Fibroblast of pulmonary artery (primary cell): Measurements from ENCODE around the gene ASF1B.

Experiments
- DNase-seq: peaks from one replicate; pipeline ENCODE4 v3.0.0-alpha.2; 2010; ENCODE audit warnings: low read depth
- H3K4me3 ChIP-seq: replicated peaks from 2 replicates; pipeline ENCODE4 v1.5.1; 2011; ENCODE audit warnings: low read depth, mild to moderate bottlenecking, control low read depth, low read length, moderate library complexity
- TF ChIP-seq, protein P1 (sequence below): IDR thresholded peaks from 2 replicates; pipeline ENCODE4 v1.5.1; 2011; ENCODE audit warnings: mild to moderate bottlenecking, control low read depth, low read length, inconsistent platforms; ENCODE audit errors: missing control alignments

The ASF1B gene

DNA sequence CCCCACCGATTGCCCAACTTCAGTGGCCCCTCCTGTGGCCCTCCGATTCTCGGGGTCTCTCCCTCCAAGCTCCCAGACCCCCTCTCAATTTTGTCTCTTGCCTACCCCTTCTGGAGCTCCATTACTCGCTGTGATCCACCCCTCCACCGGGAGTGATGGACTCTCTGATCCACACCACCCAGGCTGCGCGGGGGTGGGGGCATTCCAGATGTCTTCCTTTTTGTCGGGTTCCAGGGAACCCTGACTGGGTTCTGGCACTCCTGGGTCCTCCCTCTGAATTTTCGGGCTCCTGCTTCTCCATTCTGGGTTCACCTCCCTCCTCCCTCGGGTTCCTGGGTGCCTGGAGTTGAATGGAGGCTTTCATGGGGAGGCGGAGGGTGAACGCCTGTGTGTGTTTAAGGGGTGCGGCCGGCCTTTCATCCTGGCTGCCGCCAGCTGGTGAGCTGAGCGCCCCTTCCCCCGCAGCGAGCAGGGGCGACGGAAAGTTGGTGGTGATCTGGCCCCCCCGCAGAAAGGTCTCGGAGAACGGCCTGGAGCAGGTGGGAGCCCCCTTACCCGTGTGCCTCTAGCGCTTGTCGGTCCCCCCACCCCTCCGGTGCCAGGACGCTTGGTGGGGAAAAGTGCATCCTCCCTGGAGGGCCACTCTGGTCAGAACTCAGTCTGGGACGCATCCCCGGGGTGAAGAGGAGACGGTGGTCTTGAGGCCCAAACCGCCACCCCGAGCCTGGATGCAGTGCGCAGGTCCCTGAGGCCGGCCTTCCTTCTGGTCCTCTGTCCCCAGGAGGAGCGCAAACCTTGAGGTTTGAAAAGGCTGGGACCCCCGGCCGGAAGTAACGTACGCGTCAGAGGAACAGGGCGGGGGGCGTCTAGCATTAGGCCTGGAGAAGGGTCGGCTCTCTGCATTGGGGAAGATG, 62.2 kb downstream of the ASF1B start:
- TF ChIP-seq, protein P1, sequence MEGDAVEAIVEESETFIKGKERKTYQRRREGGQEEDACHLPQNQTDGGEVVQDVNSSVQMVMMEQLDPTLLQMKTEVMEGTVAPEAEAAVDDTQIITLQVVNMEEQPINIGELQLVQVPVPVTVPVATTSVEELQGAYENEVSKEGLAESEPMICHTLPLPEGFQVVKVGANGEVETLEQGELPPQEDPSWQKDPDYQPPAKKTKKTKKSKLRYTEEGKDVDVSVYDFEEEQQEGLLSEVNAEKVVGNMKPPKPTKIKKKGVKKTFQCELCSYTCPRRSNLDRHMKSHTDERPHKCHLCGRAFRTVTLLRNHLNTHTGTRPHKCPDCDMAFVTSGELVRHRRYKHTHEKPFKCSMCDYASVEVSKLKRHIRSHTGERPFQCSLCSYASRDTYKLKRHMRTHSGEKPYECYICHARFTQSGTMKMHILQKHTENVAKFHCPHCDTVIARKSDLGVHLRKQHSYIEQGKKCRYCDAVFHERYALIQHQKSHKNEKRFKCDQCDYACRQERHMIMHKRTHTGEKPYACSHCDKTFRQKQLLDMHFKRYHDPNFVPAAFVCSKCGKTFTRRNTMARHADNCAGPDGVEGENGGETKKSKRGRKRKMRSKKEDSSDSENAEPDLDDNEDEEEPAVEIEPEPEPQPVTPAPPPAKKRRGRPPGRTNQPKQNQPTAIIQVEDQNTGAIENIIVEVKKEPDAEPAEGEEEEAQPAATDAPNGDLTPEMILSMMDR, result no peak
- DNase-seq, result no peak
- H3K4me3 ChIP-seq, result peak overlapping the region; percentile 60

DNA sequence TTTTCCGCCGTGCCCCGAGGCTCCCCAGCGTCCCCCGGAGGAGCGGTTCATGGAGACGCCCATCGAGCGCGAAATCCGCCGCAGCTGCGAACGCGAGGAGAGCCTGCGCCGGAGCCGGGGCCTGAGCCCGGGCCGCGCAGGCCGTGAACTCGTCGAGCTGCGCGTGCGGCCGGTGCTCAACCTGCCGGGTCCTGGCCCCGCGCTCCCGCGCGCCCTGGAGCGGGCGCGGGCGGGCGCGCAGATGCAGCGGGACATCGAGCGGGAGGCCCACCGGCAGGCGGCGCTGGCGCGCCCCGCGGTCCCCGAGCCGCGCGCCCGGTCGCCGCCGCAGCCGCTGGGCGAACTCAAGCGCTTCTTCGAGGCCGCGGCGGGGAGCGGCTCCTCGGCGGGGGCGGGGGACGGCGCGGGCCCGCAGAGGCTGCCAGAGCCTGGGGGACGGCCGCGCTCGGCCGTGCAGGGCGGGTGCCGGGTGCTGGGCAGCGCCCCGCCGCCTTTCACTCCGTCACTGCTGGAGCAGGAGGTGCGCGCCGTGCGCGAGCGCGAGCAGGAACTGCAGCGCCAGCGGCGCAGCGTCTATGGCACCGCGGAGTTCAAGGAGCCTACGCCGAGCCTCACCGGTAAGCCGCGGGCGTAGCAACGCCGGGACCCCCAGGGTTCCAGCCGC, 63.0 kb downstream of the ASF1B start:
- peak; percentile 82 for DNase-seq
- TF ChIP-seq, protein P1, result peak; percentile 5
- H3K4me3 ChIP-seq, result peak overlapping the region; percentile 60

DNA sequence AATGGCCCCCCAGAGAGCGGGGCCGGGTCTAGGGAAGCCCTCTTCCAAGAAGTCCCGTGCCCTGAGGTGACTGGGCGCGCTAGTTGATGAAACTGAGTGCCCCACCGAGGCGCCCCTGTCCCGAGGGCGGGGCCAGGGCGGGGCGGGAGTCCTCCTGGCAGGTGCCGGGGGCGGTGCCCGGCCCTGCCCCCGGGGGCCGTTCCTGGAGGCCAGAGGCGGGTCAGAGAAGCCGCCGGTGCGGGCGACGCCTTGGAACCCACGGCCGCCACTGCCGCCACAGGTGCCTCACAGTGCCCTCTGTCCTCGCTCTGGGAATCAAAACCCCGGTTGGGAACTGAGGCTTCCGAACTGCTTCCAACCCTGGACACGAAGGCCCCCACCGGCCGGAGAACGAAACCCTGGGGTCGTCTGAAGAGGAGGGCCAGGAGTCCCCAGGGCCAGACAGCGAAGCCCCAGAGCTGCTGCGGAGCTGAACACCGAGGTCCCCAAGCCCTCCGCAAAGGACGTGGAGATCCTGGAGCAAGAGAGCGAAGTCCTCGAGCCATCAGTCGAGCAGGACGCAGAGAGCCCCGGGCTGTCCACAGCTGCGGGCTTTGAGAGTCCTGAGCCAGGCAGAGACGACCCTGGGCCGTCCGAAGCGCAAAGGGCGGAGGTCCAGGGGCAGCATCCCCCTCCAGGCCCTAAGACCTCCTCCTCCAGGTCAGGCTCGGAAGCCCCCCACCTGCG, 63.7 kb downstream of the ASF1B start, which contains the start of gene MISP3:
Gene MISP3 (plus strand): TSS at position 252 of the 726 bp plus-strand sequence. CDS start 524 bp downstream, outside the sequence.
- peak within 1 kb of the TSS; percentile 60 for H3K4me3 ChIP-seq
- no peak for DNase-seq
- TF ChIP-seq, protein P1, result no peak

DNA sequence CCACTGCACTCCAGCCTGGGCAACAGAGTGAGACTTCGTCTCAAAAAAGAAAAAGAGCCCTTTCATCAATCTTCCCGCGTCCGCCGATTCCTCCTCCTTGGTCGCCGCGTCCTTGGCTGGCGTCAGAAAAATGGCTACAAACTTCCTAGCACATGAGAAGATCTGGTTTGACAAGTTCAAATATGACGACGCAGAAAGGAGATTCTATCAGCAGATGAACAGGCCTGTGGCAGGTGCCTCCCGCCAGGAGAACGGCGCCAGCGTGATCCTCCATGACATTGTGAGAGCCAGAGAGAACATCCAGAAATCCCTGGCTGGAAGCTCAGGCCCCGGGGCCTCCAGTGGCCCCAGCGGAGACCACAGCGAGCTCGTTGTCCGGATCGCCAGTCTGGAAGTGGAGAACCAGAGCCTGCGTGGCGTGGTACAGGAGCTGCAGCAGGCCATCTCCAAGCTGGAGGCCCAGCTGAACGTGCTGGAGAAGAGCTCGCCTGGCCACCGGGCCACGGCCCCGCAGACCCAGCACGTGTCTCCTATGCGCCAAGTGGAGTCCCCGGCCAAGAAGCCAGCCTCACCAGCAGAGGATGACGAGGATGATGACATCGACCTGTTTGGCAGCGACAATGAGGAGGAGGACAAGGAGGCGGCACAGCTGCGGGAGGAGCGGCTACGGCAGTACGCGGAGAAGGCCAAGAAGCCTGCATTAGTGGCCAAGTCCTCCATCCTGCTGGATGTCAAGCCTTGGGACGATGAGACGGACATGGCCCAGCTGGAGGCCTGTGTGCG, 65.9 kb downstream of the ASF1B start:
- H3K4me3 ChIP-seq, result no peak overlapping the region
- TF ChIP-seq, protein P1, result no peak
- DNase-seq, result no peak
